IMR-90 (cell line): ENCODE measurements around the gene SEL1L. TPM values are rescaled to one million over a fixed set of nuclear protein-coding genes. Genes with fewer than 3 reads are reported as not detected.

Source experiments
- ATAC-seq: fragments of 200-7000 bp; cut with Tn5 transposase; 2 replicates; pipeline ENCODE4 v1.9.1; 2020; ENCODE audit warnings: low read depth, mild to moderate bottlenecking, moderate library complexity
- BruUV-seq: library from RNA; stranded (reverse); fragments of 400-500 nt; replicated peaks from 2 replicates; lab custom pipeline; 2021; lab: Mats Ljungman, UMichigan
- CTCF ChIA-PET: fragments of 300-600 bp; formaldehyde crosslinking; extraction: SDS; loops from one replicate; lab custom pipeline; 2021; ENCODE audit warnings: antibody characterized with exemption; lab: Yijun Ruan, JAX
- POLR2A ChIA-PET: fragments of 300-600 bp; sonication (Branson Sonifier 250); formaldehyde crosslinking; loops from one replicate; lab custom pipeline; 2022; ENCODE audit warnings: antibody characterized with exemption; ENCODE audit not compliant: unreplicated experiment; lab: Charles Lee
- DNase-seq: peaks from one replicate; pipeline ENCODE4 v3.0.0; 2013
- H2AFZ ChIP-seq: replicated peaks from 2 replicates; pipeline ENCODE3; 2013; ENCODE audit warnings: low read length, mild to moderate bottlenecking; ENCODE audit not compliant: poor library complexity
- H2AK5ac ChIP-seq: 2 replicates; pipeline ENCODE4 v1.6.1; 2013; ENCODE audit warnings: low read depth, low read length, inconsistent platforms
- H2AK9ac ChIP-seq: replicated peaks from 2 replicates; pipeline ENCODE3; 2013; ENCODE audit warnings: mild to moderate bottlenecking, low read depth, low read length, moderate library complexity; ENCODE audit not compliant: poor library complexity
- H2BK120ac ChIP-seq: 2 replicates; pipeline ENCODE4 v1.6.1; 2013; ENCODE audit warnings: low read depth, low read length, inconsistent platforms
- H2BK15ac ChIP-seq: 3 replicates; pipeline ENCODE4 v1.6.1; 2013; ENCODE audit warnings: low read depth, low read length, inconsistent platforms
- H2BK20ac ChIP-seq: 2 replicates; pipeline ENCODE4 v1.6.1; 2013; ENCODE audit warnings: low read depth, mild to moderate bottlenecking, inconsistent platforms, low read length, moderate library complexity
- H2BK5ac ChIP-seq: 2 replicates; pipeline ENCODE4 v1.6.1; 2013; ENCODE audit warnings: mild to moderate bottlenecking, low read depth, low read length, inconsistent platforms; ENCODE audit not compliant: poor library complexity, severe bottlenecking
- H3K14ac ChIP-seq: replicated peaks from 2 replicates; pipeline ENCODE4 v1.6.1; 2013; ENCODE audit warnings: low read depth, low read length, inconsistent platforms
- H3K18ac ChIP-seq: 2 replicates; pipeline ENCODE4 v1.6.1; 2013; ENCODE audit warnings: low read depth, low read length, control low read depth
- H3K23ac ChIP-seq: 2 replicates; pipeline ENCODE4 v1.6.1; 2013; ENCODE audit warnings: low read depth, low read length, inconsistent platforms
- H3K27ac ChIP-seq: 2 replicates; pipeline ENCODE4 v1.5.1; 2013; ENCODE audit warnings: mild to moderate bottlenecking, control low read depth, low read length; ENCODE audit not compliant: insufficient read depth
- H3K27me3 ChIP-seq: 2 replicates; pipeline ENCODE4 v1.6.1; 2013; ENCODE audit warnings: low read length; ENCODE audit not compliant: control insufficient read depth, insufficient read depth
- H3K36me3 ChIP-seq: 2 replicates; pipeline ENCODE4 v1.6.1; 2013; ENCODE audit warnings: low read length, mixed read lengths; ENCODE audit not compliant: control insufficient read depth, insufficient read depth
- H3K4ac ChIP-seq: 2 replicates; pipeline ENCODE4 v1.6.1; 2013; ENCODE audit warnings: low read depth, low read length, inconsistent platforms
- H3K4me1 ChIP-seq: 2 replicates; pipeline ENCODE4 v1.6.1; 2013; ENCODE audit warnings: low read length, mixed read lengths; ENCODE audit not compliant: control insufficient read depth, insufficient read depth
- H3K4me2 ChIP-seq: 2 replicates; pipeline ENCODE4 v1.6.1; 2013; ENCODE audit warnings: low read depth, mild to moderate bottlenecking, control low read depth, low read length, moderate library complexity
- H3K4me3 ChIP-seq: 2 replicates; pipeline ENCODE4 v1.5.1; 2013; ENCODE audit warnings: low read depth, mild to moderate bottlenecking, control low read depth, low read length, moderate library complexity; ENCODE audit not compliant: insufficient read depth
- H3K56ac ChIP-seq: 2 replicates; pipeline ENCODE4 v1.6.1; 2013; ENCODE audit warnings: low read length, inconsistent platforms; ENCODE audit not compliant: insufficient read depth; ENCODE audit errors: extremely low read depth
- H3K79me1 ChIP-seq, 2 experiments: 2 replicates each; pipeline ENCODE4 v1.6.1; 2013; ENCODE audit warnings: low read length in 2 of 2, inconsistent platforms in 1 of 2, low read depth in 1 of 2
- H3K9ac ChIP-seq: 2 replicates; pipeline ENCODE4 v1.6.1; 2013; ENCODE audit warnings: low read depth, low read length, control low read depth
- H3K9me1 ChIP-seq: 2 replicates; pipeline ENCODE4 v1.6.1; 2013; ENCODE audit warnings: low read length, inconsistent platforms; ENCODE audit not compliant: insufficient read depth
- H3K9me3 ChIP-seq: 2 replicates; pipeline ENCODE4 v1.6.1; 2013; ENCODE audit warnings: low read length; ENCODE audit not compliant: control insufficient read depth, insufficient read depth
- H4K20me1 ChIP-seq: 2 replicates; pipeline ENCODE4 v1.6.1; 2013; ENCODE audit warnings: low read length, inconsistent platforms; ENCODE audit not compliant: insufficient read depth
- H4K5ac ChIP-seq: 2 replicates; pipeline ENCODE4 v1.6.1; 2013; ENCODE audit warnings: mild to moderate bottlenecking, low read depth, low read length, control low read depth
- H4K8ac ChIP-seq, 2 experiments: 2 replicates each; pipeline ENCODE4 v1.6.1; 2013; ENCODE audit warnings: low read depth in 2 of 2, low read length in 2 of 2, control low read depth in 1 of 2, inconsistent platforms in 1 of 2
- H4K91ac ChIP-seq: 2 replicates; pipeline ENCODE4 v1.6.1; 2013; ENCODE audit warnings: low read depth, low read length, inconsistent platforms; ENCODE audit not compliant: insufficient read depth
- CEBPB ChIP-seq: IDR thresholded peaks from 2 replicates; pipeline ENCODE4 v1.6.1; 2012; ENCODE audit warnings: low read depth, low read length, improper control_type of control experiment
- CHD1 ChIP-seq: IDR thresholded peaks from 2 replicates; pipeline ENCODE4 v1.6.1; 2012; ENCODE audit warnings: low read depth, low read length, improper control_type of control experiment
- USF2 ChIP-seq: fragments of 150-350 bp; IDR thresholded peaks from 2 replicates; pipeline ENCODE4 v1.6.1; 2017; ENCODE audit warnings: mild to moderate bottlenecking, antibody characterized with exemption, low read length, low read depth
- WGBS, 2 experiments: methylation state at CpG; one replicate each; pipeline versions ENCODE4 v1.1.5 to v1.1.7; 2013; ENCODE audit warnings: missing lambda C conversion rate in 2 of 2; ENCODE audit not compliant: insufficient read length in 1 of 2; ENCODE audit errors: extremely low coverage in 2 of 2; 5-methylcytosine and 5-hydroxymethylcytosine counted together
- dilution Hi-C: fragments of 300-500 bp; cut with HindIII; formaldehyde crosslinking; loops from one replicate; pipeline ENCODE4 v1.14.3; 2018; ENCODE audit warnings: low sequenced_read_pairs; ENCODE audit not compliant: unreplicated experiment
- in situ Hi-C: fragments of 300-500 bp; cut with MboI; formaldehyde crosslinking; loops from 3 replicates; pipeline ENCODE4 v1.14.3; 2019; ENCODE audit warnings: low sequenced_read_pairs, inconsistent platforms, mixed read lengths
- intact Hi-C: fragments of 100-400 bp; cut with micrococcal nuclease; formaldehyde crosslinking; loops from 2 replicates; pipeline ENCODE4 v1.10.0; 2022
- polyA plus RNA-seq, 3 experiments: library from polyadenylated mRNA; depleted of rRNA; stranded (reverse); fragments of >200 nt; gene quantifications; 2 replicates each; pipeline ENCODE4 v1.2.3, GENCODE V29; 2012; ENCODE audit warnings: low replicate concordance in 1 of 3
- total RNA-seq: library from RNA; depleted of rRNA; stranded (reverse); fragments of >200 nt; gene quantifications from 2 replicates; pipeline ENCODE4 v1.2.3, GENCODE V29; 2012

The SEL1L gene
- total and polyA plus RNA-seq, 2 of the 4 experiments (the other 2 are of a cell fraction): 21.0 to 62.4 TPM

- Histone ChIP-seq H3K9ac (no peak overlapping the region), H3K4me1 (no peaks in the 10 kb centered on the region), H3K4me2 (no peak overlapping the region), H3K27me3 (peaks cover 12% of the 10 kb centered on the region), H3K23ac (no peak overlapping the region), H2AFZ (no peak overlapping the region), H3K27ac (no peak overlapping the region), H2AK5ac (no peak overlapping the region), H4K91ac (no peak overlapping the region), H3K4me3 (no peak overlapping the region), H4K8ac (no peak overlapping the region), H2BK15ac (no peak overlapping the region), H2BK5ac (no peak overlapping the region), H3K9me1 (no peaks in the 10 kb centered on the region), H3K18ac (no peak overlapping the region), H3K56ac (no peak overlapping the region), H2BK120ac (no peak overlapping the region), H4K20me1 (no peaks in the 10 kb centered on the region), H2AK9ac (no peak overlapping the region), H2BK20ac (no peak overlapping the region), H3K9me3 (no peaks in the 10 kb centered on the region), H4K5ac (no peak overlapping the region), H3K14ac (no peak overlapping the region), H3K4ac (no peak overlapping the region), H3K79me1 (no peaks in the 10 kb centered on the region), H3K36me3 (no peaks in the 10 kb centered on the region)
- no peak for DNase-seq
- TF ChIP-seq CEBPB (no peak), CHD1 (no peak), USF2 (no peak)
- POLR2A ChIA-PET: no interaction called here
- dilution Hi-C loops (no loop called here), intact Hi-C loops (no loop called here), in situ Hi-C loops (no loop called here)
- ATAC-seq: no peak
- CTCF ChIA-PET: interaction anchor here (1.0 kb wide), 1 partner anchor 15 kb away, joined by 3 read pairs; no protein-coding TSS in a partner anchor
- WGBS, 2 experiments: 33% methylated on average over 1 of the region's 6 CpGs; no CpG with 5 or more reads in 1 of the 2 experiments
- BruUV-seq: no TSS peak
Measured at GRCh38 chr14:81449576-81449975, 84.1 kb downstream of the SEL1L start.
